Measurements from ENCODE around the gene CWC22. TPM values are rescaled to one million over a fixed set of nuclear protein-coding genes. Genes with fewer than 3 reads are reported as not detected.

Gene CWC22
- polyA plus RNA-seq, 1 of the 3 experiments (the other 2 are of a cell fraction), result 2.7 TPM

DNA sequence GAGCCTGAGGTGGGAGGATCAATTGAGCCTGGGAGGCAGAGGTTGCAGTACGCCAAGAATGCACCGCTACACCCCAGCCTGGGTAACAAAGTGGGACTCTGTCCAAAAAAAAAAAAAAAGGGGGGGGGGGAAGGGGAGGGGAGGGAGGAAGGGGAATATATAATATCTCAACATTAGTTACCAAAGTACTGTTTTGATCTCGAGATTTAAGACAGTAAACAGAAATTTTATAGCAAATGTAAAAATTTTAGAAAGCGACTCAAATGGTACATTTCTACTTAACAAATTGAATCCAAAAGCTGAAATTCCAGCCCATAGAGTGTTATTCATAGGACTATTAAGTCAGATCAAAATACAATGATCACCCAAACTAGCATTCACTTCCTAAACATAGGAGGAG, 60.8 kb downstream of the CWC22 start:
- Histone ChIP-seq H3K4me1 (ENCODE audit: control insufficient read depth in 1 of 2, insufficient read depth in 2 of 2, low read depth in 1 of 2, low read length in 1 of 2) (peaks cover 0 to 5% of the 10 kb centered on the region in 2 experiments; a peak in 2 of 4 replicates), H3K4me2 (no peak overlapping the region), H4K20me1 (ENCODE audit: insufficient read depth) (no peaks in the 10 kb centered on the region), H3K27me3 (ENCODE audit: insufficient read depth) (no peaks in the 10 kb centered on the region), H3K79me2 (ENCODE audit: insufficient read depth) (no peaks in the 10 kb centered on the region), H3K9me2 (no peaks in the 10 kb centered on the region), H3K4me3 (ENCODE audit: low read depth in 2 of 2, low read length in 1 of 2) (no peak overlapping the region), H3K9ac (no peak overlapping the region), H3K27ac (ENCODE audit: low read depth in 2 of 2, low read length in 1 of 2) (peak overlapping the region in 1 of 2 experiments; percentile 67; a peak in 2 of 4 replicates), H3K36me3 (replicated peaks in 1 of 2; ENCODE audit: control insufficient read depth in 1 of 2, insufficient read depth in 2 of 2, low read length in 1 of 2) (peaks cover 56 to 75% of the 10 kb centered on the region in 2 experiments), H3K9me3 (no peaks in the 10 kb centered on the region), H3F3A (replicated peaks; ENCODE audit: insufficient read depth) (peaks cover 7% of the 10 kb centered on the region), H2AFZ (ENCODE audit: low read depth) (no peak overlapping the region)
- ChIA-PET CTCF (interaction anchor here (1.2 to 2.7 kb wide), 2 partner anchors 11 kb away, joined by 3 to 9 read pairs; no protein-coding TSS in a partner anchor), POLR2A (no interaction called here)
- DNase-seq, result no peak
- no peak for TF ChIP-seq JUND (IDR thresholded peaks at IDR 0.05)
- no peak for TF ChIP-seq GATA2 (CRISPR knock-in tag; IDR thresholded peaks at IDR 0.05)
- no peak for TF ChIP-seq REST (IDR thresholded peaks at IDR 0.05; ENCODE audit: low read depth, low read length)
- no peak for TF ChIP-seq FOXM1 (IDR thresholded peaks at IDR 0.05; ENCODE audit: low read depth)
- no peak for TF ChIP-seq CHD2 (IDR thresholded peaks at IDR 0.05; ENCODE audit: low read length, partially characterized antibody)
- no peak for TF ChIP-seq RXRA (IDR thresholded peaks at IDR 0.05; ENCODE audit: borderline replicate concordance, low read depth)
- 97% methylated on average over 4 of the region's 4 CpGs for WGBS (ENCODE audit: low lambda C conversion rate)

DNA sequence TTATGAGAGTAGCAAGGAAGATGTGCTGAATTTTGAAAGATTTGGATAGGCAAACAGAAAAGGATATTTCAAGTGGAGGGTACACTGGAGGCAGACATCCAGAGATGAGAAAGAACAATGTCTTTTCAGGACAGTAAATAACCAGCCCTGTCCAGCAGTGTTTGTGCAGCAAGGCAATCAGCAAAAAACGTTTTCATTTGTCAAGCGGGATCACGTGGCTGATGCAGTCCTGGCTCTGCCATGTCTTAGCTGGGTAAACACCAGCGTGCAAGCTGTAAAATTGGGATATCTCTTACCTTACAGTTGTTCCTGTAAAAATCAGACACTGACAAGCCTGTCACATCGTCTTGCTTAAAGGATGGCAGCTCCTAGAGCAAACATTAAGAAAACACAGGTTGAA, 67.8 kb downstream of the CWC22 start:
- Histone ChIP-seq H2AFZ (ENCODE audit: low read depth) (no peak overlapping the region), H3K4me3 (ENCODE audit: low read depth in 2 of 2, low read length in 1 of 2) (no peak overlapping the region), H3K27me3 (ENCODE audit: insufficient read depth) (no peaks in the 10 kb centered on the region), H3K27ac (ENCODE audit: low read depth in 2 of 2, low read length in 1 of 2) (no peak overlapping the region), H3K4me1 (ENCODE audit: control insufficient read depth in 1 of 2, insufficient read depth in 2 of 2, low read depth in 1 of 2, low read length in 1 of 2) (no peaks in the 10 kb centered on the region), H3K9me3 (no peaks in the 10 kb centered on the region), H3K79me2 (ENCODE audit: insufficient read depth) (no peaks in the 10 kb centered on the region), H3K9ac (no peak overlapping the region), H3K4me2 (no peak overlapping the region), H3K9me2 (no peaks in the 10 kb centered on the region), H3K36me3 (replicated peaks in 1 of 2; ENCODE audit: control insufficient read depth in 1 of 2, insufficient read depth in 2 of 2, low read length in 1 of 2) (peaks cover 4 to 17% of the 10 kb centered on the region in 2 experiments), H4K20me1 (ENCODE audit: insufficient read depth) (no peaks in the 10 kb centered on the region), H3F3A (replicated peaks; ENCODE audit: insufficient read depth) (peaks cover 4% of the 10 kb centered on the region)
- 85% methylated on average over 5 of the region's 5 CpGs for WGBS (ENCODE audit: low lambda C conversion rate)
- TF ChIP-seq NFIC (IDR thresholded peaks at IDR 0.05; ENCODE audit: borderline replicate concordance), result no peak
- ChIA-PET CTCF (no interaction called here), POLR2A (no interaction called here)
- no peak for DNase-seq

DNA sequence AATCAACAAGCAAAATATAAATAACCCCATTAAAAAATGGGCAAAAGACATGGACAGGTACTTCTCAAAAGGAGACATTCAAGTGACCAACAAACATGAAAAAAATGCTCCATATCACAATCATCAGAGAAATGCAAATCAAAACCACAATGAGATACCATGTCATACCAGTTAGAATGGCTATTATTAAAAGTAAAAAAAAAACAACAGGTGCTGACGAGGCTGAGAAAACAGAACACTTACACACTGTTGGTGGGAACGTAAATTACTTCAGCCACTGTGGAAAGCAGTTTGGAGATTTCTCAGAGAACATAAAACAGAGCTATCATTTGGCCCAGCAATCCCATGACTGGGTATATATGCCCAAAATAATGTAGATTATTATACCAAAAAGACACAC, 69.1 kb downstream of the CWC22 start:
- DNase-seq, result no peak
- H4K20me1 ChIP-seq (ENCODE audit: insufficient read depth), result no peaks in the 10 kb centered on the region
- H3K4me1 ChIP-seq (ENCODE audit: control insufficient read depth in 1 of 2, insufficient read depth in 2 of 2, low read depth in 1 of 2, low read length in 1 of 2), result no peaks in the 10 kb centered on the region
- CTCF ChIA-PET, result no interaction called here
- no peaks in the 10 kb centered on the region for H3K79me2 ChIP-seq (ENCODE audit: insufficient read depth)
- H3K4me2 ChIP-seq, result no peak overlapping the region
- POLR2A ChIA-PET, result no interaction called here
- H3K9me2 ChIP-seq, result no peaks in the 10 kb centered on the region
- no peaks in the 10 kb centered on the region for H3K9me3 ChIP-seq
- H3K4me3 ChIP-seq (ENCODE audit: low read depth in 2 of 2, low read length in 1 of 2), result no peak overlapping the region
- H3K27ac ChIP-seq (ENCODE audit: low read depth in 2 of 2, low read length in 1 of 2), result no peak overlapping the region
- WGBS (ENCODE audit: low lambda C conversion rate), result 83% methylated on average over 2 of the region's 2 CpGs
- H2AFZ ChIP-seq (ENCODE audit: low read depth), result no peak overlapping the region
- peaks cover 0 to 7% of the 10 kb centered on the region in 2 experiments for H3K36me3 ChIP-seq (replicated peaks in 1 of 2; ENCODE audit: control insufficient read depth in 1 of 2, insufficient read depth in 2 of 2, low read length in 1 of 2)
- H3F3A ChIP-seq (replicated peaks; ENCODE audit: insufficient read depth), result no peaks in the 10 kb centered on the region
- no peaks in the 10 kb centered on the region for H3K27me3 ChIP-seq (ENCODE audit: insufficient read depth)
- H3K9ac ChIP-seq, result no peak overlapping the region
- TF ChIP-seq POLR2AphosphoS5 (IDR thresholded peaks at IDR 0.05; ENCODE audit: low read depth, low read length) (no peak), MEF2A (IDR thresholded peaks at IDR 0.05; ENCODE audit: borderline replicate concordance, low read depth) (no peak), YY1 (IDR thresholded peaks at IDR 0.05; ENCODE audit: low read depth) (no peak), TEAD4 (IDR thresholded peaks at IDR 0.05; ENCODE audit: borderline replicate concordance, insufficient read depth) (no peak), GABPA (IDR thresholded peaks at IDR 0.05; ENCODE audit: low read depth) (no peak), EP300 (IDR thresholded peaks at IDR 0.05; ENCODE audit: borderline replicate concordance in 1 of 2, low read depth in 1 of 2, low read length in 1 of 2) (no peak), FOXM1 (IDR thresholded peaks at IDR 0.05; ENCODE audit: low read depth) (no peak), IRF3 (IDR thresholded peaks at IDR 0.05; ENCODE audit: low read depth, low read length) (no peak), REST (IDR thresholded peaks at IDR 0.05; ENCODE audit: low read depth, low read length) (no peak)
